K562 (cell line): ENCODE data around the gene RSPH9. TPM values are rescaled to one million over a fixed set of nuclear protein-coding genes. Genes with fewer than 3 reads are reported as not detected.

Experiments
- ATF1 ChIP-seq, 2 experiments: fragments of 450-650 bp in 1 of 2; IDR thresholded peaks; 2 replicates each; pipeline ENCODE4 v1.6.1; 2016; ENCODE audit warnings: missing compliant biosample characterization in 1 of 2, missing genetic modification characterization in 1 of 2
- FOXJ3 ChIP-seq: sonication (generic); formaldehyde crosslinking; IDR thresholded peaks from 2 replicates; pipeline ENCODE4 v1.4.0; 2020; ENCODE audit warnings: mild to moderate bottlenecking, missing genetic modification reagents
- GABPA ChIP-seq: fragments of 200-800 bp; sonication (Bioruptor generic); conservative IDR thresholded peaks from 2 replicates; pipeline ENCODE4 v1.6.1; 2016; ENCODE audit warnings: low read depth, missing genetic modification characterization, missing compliant biosample characterization
- GATAD2A ChIP-seq: fragments of 450-650 bp; IDR thresholded peaks from 2 replicates; pipeline ENCODE4 v1.6.1; 2017
- HNRNPH1 ChIP-seq: fragments of 200-400 bp; formaldehyde crosslinking; optimal IDR thresholded peaks from 2 replicates; pipeline ENCODE3; 2017; ENCODE audit warnings: low read depth, mild to moderate bottlenecking, low read length, moderate library complexity
- KDM1A ChIP-seq, 2 experiments: fragments of 450-650 bp; IDR thresholded peaks; 2 replicates each; pipeline ENCODE4 v1.6.1; 2016; ENCODE audit warnings: mild to moderate bottlenecking in 2 of 2
- NCOA2 ChIP-seq, 2 experiments: fragments of 450-650 bp; IDR thresholded peaks; 2 replicates each; pipeline ENCODE4 v1.6.1; 2018; ENCODE audit warnings: mild to moderate bottlenecking in 2 of 2, moderate library complexity in 1 of 2; ENCODE audit not compliant: partially characterized antibody in 2 of 2
- NFYB ChIP-seq: IDR thresholded peaks from 2 replicates; pipeline ENCODE4 v1.6.1; 2011; ENCODE audit warnings: mild to moderate bottlenecking, moderate library complexity; ENCODE audit not compliant: insufficient read length; ENCODE audit errors: extremely low read depth
- SMAD2 ChIP-seq: fragments of 150-350 bp; IDR thresholded peaks from 2 replicates; pipeline ENCODE4 v1.6.1; 2014; ENCODE audit warnings: low read depth, mild to moderate bottlenecking, low read length
- STAT6 ChIP-seq: sonication (generic); formaldehyde crosslinking; IDR thresholded peaks from 2 replicates; pipeline ENCODE4 v1.8.1; 2023; ENCODE audit warnings: mild to moderate bottlenecking, missing genetic modification reagents
- TCF7 ChIP-seq: sonication (generic); IDR thresholded peaks from 2 replicates; pipeline ENCODE4 v1.6.1; 2016; ENCODE audit warnings: antibody characterized with exemption, borderline replicate concordance
- ZEB2 ChIP-seq: fragments of 450-650 bp; IDR thresholded peaks from 2 replicates; pipeline ENCODE4 v1.6.1; 2016
- ZFP30 ChIP-seq: fragments of 250-450 bp; sonication (Bioruptor Pico); IDR thresholded peaks from 2 replicates; pipeline ENCODE4 v1.8.0; 2022; ENCODE audit warnings: moderate library complexity, mild to moderate bottlenecking, inconsistent platforms, borderline replicate concordance
- ZNF217 ChIP-seq: sonication (generic); formaldehyde crosslinking; IDR thresholded peaks from 2 replicates; pipeline ENCODE4 v1.8.0; 2022; ENCODE audit warnings: mild to moderate bottlenecking, missing genetic modification reagents
- ZNF224 ChIP-seq: sonication (generic); formaldehyde crosslinking; IDR thresholded peaks from 2 replicates; pipeline ENCODE4 v1.8.0; 2022; ENCODE audit warnings: mild to moderate bottlenecking, missing genetic modification reagents
- polyA plus RNA-seq, 8 experiments: library from polyadenylated mRNA; depleted of rRNA in 4 of 8; stranded (reverse) in 5 of 8; unstranded in 3 of 8; fragments of >200 nt; fragmentation: Nextera tagmentation in 2 of 8; fragmentation: Illumina TruSeq in 1 of 8; extraction: Ambion mirVana in 2 of 8; extraction: Trizol in 1 of 8; gene quantifications; 2 replicates each; pipeline versions ENCODE4 v1.2.1 to v1.2.3, GENCODE V29; 2011 to 2014; ENCODE audit warnings: inconsistent platforms in 1 of 8, missing spikeins in 1 of 8
- total RNA-seq, 7 experiments: library from RNA; depleted of rRNA in 6 of 7; stranded (reverse); fragments of >200 nt in 6 of 7; fragmentation: Illumina TruSeq in 2 of 7; extraction: Trizol in 2 of 7; gene quantifications; 2 replicates each; pipeline versions ENCODE4 v1.2.1 to v1.2.3, GENCODE V29; 2011 to 2021; ENCODE audit warnings: low replicate concordance in 1 of 7
- TF ChIP-seq, protein P1 (sequence below): fragments of 250-450 bp; sonication (Bioruptor Pico); IDR thresholded peaks from 2 replicates; pipeline ENCODE4 v1.4.0; 2020
- TF ChIP-seq, protein P2 (sequence below): fragments of 250-450 bp; sonication (Bioruptor Pico); IDR thresholded peaks from 2 replicates; pipeline ENCODE4 v1.5.0; 2021
- TF ChIP-seq, protein P3 (sequence below): fragments of 250-450 bp; sonication (Bioruptor Pico); IDR thresholded peaks from 2 replicates; pipeline ENCODE4 v1.9.0; 2021; ENCODE audit warnings: mild to moderate bottlenecking
- TF ChIP-seq, protein P4 (sequence below): sonication (generic); formaldehyde crosslinking; IDR thresholded peaks from 2 replicates; pipeline ENCODE4 v1.8.0; 2022; ENCODE audit warnings: mild to moderate bottlenecking, missing genetic modification reagents

Gene RSPH9
- total and polyA plus RNA-seq, 9 of the 15 experiments (the other 6 are each of a cell fraction or from before 2014, with no cell fraction given) = 0.05 to 0.60 (median 0.39) TPM; not detected in 6

DNA sequence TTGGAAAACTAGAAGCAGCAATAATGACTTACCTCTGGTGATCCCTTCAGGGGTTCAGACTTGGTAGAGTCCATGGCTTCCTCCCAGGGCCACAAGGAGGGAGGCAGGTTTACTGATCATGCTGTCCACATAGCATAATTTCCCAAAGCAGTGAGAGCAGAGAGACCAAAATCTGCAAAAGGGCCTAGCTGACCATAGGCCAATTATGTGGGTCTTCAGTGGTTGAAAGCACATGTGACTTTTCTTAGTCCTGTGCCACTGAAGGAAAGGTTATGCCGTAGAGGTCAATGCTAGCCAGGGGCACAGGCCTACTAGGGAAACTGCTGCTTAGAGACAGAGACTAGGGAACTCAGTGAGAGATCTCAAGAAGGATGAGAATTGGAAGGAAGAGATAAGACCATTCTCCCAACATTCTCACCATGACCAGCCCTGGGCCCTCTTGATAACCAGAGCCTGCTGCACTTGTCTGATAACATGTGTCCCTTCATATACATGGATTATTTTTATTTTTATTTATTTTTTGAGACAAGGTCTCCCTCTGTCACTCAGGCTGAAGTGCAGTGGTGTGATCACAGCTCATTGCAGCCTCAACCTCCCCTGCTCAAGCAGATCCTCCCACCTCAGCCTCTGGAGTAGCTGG, 13.7 kb upstream of the RSPH9 start (continued):
- TF ChIP-seq SMAD2 = no peak
- no peak for TF ChIP-seq ZNF217 (CRISPR knock-in tag)
- no peak for TF ChIP-seq ZNF224 (CRISPR knock-in tag)
- no peak for TF ChIP-seq HNRNPH1
- TF ChIP-seq, protein P1, sequence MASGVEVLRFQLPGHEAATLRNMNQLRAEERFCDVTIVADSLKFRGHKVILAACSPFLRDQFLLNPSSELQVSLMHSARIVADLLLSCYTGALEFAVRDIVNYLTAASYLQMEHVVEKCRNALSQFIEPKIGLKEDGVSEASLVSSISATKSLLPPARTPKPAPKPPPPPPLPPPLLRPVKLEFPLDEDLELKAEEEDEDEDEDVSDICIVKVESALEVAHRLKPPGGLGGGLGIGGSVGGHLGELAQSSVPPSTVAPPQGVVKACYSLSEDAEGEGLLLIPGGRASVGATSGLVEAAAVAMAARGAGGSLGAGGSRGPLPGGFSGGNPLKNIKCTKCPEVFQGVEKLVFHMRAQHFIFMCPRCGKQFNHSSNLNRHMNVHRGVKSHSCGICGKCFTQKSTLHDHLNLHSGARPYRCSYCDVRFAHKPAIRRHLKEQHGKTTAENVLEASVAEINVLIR (CRISPR knock-in tag) = 0 out of 2 replicates have a peak, but pooled peaks have one; percentile 53
- peak; percentile 90 for TF ChIP-seq GATAD2A
- TF ChIP-seq, protein P2, sequence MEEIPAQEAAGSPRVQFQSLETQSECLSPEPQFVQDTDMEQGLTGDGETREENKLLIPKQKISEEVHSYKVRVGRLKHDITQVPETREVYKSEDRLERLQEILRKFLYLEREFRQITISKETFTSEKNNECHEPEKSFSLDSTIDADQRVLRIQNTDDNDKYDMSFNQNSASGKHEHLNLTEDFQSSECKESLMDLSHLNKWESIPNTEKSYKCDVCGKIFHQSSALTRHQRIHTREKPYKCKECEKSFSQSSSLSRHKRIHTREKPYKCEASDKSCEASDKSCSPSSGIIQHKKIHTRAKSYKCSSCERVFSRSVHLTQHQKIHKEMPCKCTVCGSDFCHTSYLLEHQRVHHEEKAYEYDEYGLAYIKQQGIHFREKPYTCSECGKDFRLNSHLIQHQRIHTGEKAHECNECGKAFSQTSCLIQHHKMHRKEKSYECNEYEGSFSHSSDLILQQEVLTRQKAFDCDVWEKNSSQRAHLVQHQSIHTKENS (CRISPR knock-in tag) = no peak
- TF ChIP-seq, protein P3, sequence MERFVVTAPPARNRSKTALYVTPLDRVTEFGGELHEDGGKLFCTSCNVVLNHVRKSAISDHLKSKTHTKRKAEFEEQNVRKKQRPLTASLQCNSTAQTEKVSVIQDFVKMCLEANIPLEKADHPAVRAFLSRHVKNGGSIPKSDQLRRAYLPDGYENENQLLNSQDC (CRISPR knock-in tag) = peak; percentile 84; the same call in 1 of the 2 replicates
- TF ChIP-seq STAT6 (CRISPR knock-in tag) = no peak
- TF ChIP-seq, protein P4, sequence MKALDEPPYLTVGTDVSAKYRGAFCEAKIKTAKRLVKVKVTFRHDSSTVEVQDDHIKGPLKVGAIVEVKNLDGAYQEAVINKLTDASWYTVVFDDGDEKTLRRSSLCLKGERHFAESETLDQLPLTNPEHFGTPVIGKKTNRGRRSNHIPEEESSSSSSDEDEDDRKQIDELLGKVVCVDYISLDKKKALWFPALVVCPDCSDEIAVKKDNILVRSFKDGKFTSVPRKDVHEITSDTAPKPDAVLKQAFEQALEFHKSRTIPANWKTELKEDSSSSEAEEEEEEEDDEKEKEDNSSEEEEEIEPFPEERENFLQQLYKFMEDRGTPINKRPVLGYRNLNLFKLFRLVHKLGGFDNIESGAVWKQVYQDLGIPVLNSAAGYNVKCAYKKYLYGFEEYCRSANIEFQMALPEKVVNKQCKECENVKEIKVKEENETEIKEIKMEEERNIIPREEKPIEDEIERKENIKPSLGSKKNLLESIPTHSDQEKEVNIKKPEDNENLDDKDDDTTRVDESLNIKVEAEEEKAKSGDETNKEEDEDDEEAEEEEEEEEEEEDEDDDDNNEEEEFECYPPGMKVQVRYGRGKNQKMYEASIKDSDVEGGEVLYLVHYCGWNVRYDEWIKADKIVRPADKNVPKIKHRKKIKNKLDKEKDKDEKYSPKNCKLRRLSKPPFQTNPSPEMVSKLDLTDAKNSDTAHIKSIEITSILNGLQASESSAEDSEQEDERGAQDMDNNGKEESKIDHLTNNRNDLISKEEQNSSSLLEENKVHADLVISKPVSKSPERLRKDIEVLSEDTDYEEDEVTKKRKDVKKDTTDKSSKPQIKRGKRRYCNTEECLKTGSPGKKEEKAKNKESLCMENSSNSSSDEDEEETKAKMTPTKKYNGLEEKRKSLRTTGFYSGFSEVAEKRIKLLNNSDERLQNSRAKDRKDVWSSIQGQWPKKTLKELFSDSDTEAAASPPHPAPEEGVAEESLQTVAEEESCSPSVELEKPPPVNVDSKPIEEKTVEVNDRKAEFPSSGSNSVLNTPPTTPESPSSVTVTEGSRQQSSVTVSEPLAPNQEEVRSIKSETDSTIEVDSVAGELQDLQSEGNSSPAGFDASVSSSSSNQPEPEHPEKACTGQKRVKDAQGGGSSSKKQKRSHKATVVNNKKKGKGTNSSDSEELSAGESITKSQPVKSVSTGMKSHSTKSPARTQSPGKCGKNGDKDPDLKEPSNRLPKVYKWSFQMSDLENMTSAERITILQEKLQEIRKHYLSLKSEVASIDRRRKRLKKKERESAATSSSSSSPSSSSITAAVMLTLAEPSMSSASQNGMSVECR (CRISPR knock-in tag) = no peak
- TF ChIP-seq ATF1 (CRISPR knock-in tag; IDR thresholded peaks at IDR 0.05) = no peak
- TF ChIP-seq ATF1 (tag; IDR thresholded peaks at IDR 0.05) = peak; percentile 46
- TF ChIP-seq TCF7 = no peak; the same call in 1 of the 2 replicates
- no peak for TF ChIP-seq NCOA2 (IDR thresholded peaks at IDR 0.05; ENCODE audit: partially characterized antibody in 2 of 2)
- TF ChIP-seq GABPA (tag) = no peak
- no peak for TF ChIP-seq KDM1A (IDR thresholded peaks at IDR 0.05)
- no peak for TF ChIP-seq ZFP30 (CRISPR knock-in tag)
- TF ChIP-seq ZEB2 = 0 out of 2 replicates have a peak, but pooled peaks have one; percentile 59
- no peak for TF ChIP-seq FOXJ3
- TF ChIP-seq NFYB = no peak
